ENCODE data around the gene RASGEF1C.

RASGEF1C gene

DNA sequence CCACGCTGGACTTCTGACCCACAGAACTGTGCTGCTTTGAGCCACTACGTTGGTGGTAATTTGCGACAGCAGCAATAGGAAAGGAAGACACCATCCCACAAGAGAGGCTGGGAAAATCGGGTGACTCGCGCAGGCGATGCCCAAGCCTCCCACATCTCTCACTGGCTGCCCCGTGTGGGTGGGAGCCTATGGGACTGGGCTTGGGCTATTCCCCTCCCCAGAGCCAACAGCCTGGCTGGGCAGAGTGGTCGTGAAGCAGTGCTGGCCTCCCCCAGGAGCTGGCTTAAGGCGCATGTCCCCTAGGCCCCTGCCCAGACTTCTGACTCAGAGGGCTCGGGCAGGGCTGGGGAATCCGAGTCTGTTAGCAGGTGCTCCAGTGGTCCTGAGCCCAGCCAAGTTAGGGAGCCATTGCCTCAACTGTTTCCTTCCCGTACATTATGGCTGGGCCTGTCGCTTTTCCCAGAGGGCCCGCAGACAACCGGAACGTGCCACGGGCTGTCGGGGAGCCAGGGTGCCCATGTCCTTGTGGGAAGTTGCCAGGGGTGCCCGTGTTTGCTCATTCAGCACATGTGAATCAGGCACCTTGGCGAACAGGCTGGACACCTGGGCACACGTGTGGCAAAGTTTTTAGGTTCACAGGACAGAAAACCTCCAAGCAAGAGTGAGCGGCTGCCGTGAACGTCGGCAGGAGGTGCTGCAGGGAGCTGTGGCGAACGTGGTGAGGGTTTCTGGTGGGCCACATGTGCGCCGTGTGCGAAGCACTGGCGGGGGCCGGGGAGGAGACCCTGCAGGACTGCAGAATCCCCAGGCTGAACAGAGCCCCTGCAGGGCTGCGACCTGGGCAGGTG lies 7.0 kb upstream of the RASGEF1C start:
- Histone ChIP-seq H3K4me3 (ENCODE audit: low read depth, low read length) (no peak overlapping the region), H3K4me1 (ENCODE audit: control insufficient read depth, insufficient read depth, low read length) (no peaks in the 10 kb centered on the region), H3K9me3 (ENCODE audit: control insufficient read depth, insufficient read depth, low read depth, low read length) (no peaks in the 10 kb centered on the region), H3K36me3 (ENCODE audit: control insufficient read depth in 2 of 2, insufficient read depth in 1 of 2, low read length in 2 of 2) (no peaks in the 10 kb centered on the region), H3K27ac (ENCODE audit: extremely low read depth, low read depth, low read length) (no peak overlapping the region)
- POLR2A ChIA-PET: no interaction called here
- no peak for TF ChIP-seq ATF2 (tag by site-specific recombination; IDR thresholded peaks at IDR 0.05; ENCODE audit: low read depth)
- no peak for TF ChIP-seq HIC1 (tag by site-specific recombination; IDR thresholded peaks at IDR 0.05)
- TF ChIP-seq, protein P1, sequence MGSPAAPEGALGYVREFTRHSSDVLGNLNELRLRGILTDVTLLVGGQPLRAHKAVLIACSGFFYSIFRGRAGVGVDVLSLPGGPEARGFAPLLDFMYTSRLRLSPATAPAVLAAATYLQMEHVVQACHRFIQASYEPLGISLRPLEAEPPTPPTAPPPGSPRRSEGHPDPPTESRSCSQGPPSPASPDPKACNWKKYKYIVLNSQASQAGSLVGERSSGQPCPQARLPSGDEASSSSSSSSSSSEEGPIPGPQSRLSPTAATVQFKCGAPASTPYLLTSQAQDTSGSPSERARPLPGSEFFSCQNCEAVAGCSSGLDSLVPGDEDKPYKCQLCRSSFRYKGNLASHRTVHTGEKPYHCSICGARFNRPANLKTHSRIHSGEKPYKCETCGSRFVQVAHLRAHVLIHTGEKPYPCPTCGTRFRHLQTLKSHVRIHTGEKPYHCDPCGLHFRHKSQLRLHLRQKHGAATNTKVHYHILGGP (tag by site-specific recombination; IDR thresholded peaks at IDR 0.05): no peak
- TF ChIP-seq ZNF202 (tag by site-specific recombination; IDR thresholded peaks at IDR 0.05; ENCODE audit: borderline replicate concordance): no peak
- no peak for TF ChIP-seq ZNF302 (tag by site-specific recombination; IDR thresholded peaks at IDR 0.05; ENCODE audit: low read depth)
- peak; percentile 60 for TF ChIP-seq EGR2 (tag by site-specific recombination; IDR thresholded peaks at IDR 0.05; ENCODE audit: low read depth)
- peak; percentile 59 for TF ChIP-seq ZFHX2 (tag by site-specific recombination; conservative IDR thresholded peaks at IDR 0.05)
- TF ChIP-seq WT1 (tag by site-specific recombination; IDR thresholded peaks at IDR 0.05): no peak
- TF ChIP-seq ZNF37A (tag by site-specific recombination; IDR thresholded peaks at IDR 0.05): no peak
- no peak for TF ChIP-seq ZNF394 (tag by site-specific recombination; IDR thresholded peaks at IDR 0.05; ENCODE audit: borderline replicate concordance)
- CTCF ChIA-PET: no interaction called here

- Histone ChIP-seq H3K4me1 (ENCODE audit: control insufficient read depth, insufficient read depth, low read length) (no peaks in the 10 kb centered on the region), H3K4me3 (ENCODE audit: low read depth, low read length) (no peak overlapping the region), H3K36me3 (ENCODE audit: control insufficient read depth in 2 of 2, insufficient read depth in 1 of 2, low read length in 2 of 2) (no peaks in the 10 kb centered on the region), H3K9me3 (ENCODE audit: control insufficient read depth, insufficient read depth, low read depth, low read length) (no peaks in the 10 kb centered on the region), H3K27ac (ENCODE audit: extremely low read depth, low read depth, low read length) (no peak overlapping the region)
- CTCF ChIA-PET: no interaction called here
- POLR2A ChIA-PET: no interaction called here
- TF ChIP-seq ZIC2 (tag by site-specific recombination; IDR thresholded peaks at IDR 0.05) (0 out of 2 replicates have a peak, but pooled peaks have one; percentile 12), ZNF549 (tag by site-specific recombination; IDR thresholded peaks at IDR 0.05) (no peak)
Measured at GRCh38 chr5:180214870-180215770, 6.1 kb upstream of the RASGEF1C start.

- CTCF ChIA-PET: no interaction called here
- Histone ChIP-seq H3K9me3 (ENCODE audit: control insufficient read depth, insufficient read depth, low read depth, low read length) (no peaks in the 10 kb centered on the region), H3K27ac (ENCODE audit: extremely low read depth, low read depth, low read length) (no peak overlapping the region), H3K4me3 (ENCODE audit: low read depth, low read length) (no peak overlapping the region), H3K36me3 (ENCODE audit: control insufficient read depth in 2 of 2, insufficient read depth in 1 of 2, low read length in 2 of 2) (no peaks in the 10 kb centered on the region), H3K4me1 (ENCODE audit: control insufficient read depth, insufficient read depth, low read length) (no peaks in the 10 kb centered on the region; the same call in 1 of the 2 replicates)
- POLR2A ChIA-PET: no interaction called here
- no peak for TF ChIP-seq ZNF280C (tag by site-specific recombination; IDR thresholded peaks at IDR 0.05)
- no peak for TF ChIP-seq ZNF830 (tag by site-specific recombination; IDR thresholded peaks at IDR 0.05; ENCODE audit: low read depth)
- TF ChIP-seq ZNF311 (tag by site-specific recombination; IDR thresholded peaks at IDR 0.05; ENCODE audit: borderline replicate concordance): peak; percentile 75; the same call in 1 of the 2 replicates
- TF ChIP-seq, protein P2, sequence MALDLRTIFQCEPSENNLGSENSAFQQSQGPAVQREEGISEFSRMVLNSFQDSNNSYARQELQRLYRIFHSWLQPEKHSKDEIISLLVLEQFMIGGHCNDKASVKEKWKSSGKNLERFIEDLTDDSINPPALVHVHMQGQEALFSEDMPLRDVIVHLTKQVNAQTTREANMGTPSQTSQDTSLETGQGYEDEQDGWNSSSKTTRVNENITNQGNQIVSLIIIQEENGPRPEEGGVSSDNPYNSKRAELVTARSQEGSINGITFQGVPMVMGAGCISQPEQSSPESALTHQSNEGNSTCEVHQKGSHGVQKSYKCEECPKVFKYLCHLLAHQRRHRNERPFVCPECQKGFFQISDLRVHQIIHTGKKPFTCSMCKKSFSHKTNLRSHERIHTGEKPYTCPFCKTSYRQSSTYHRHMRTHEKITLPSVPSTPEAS (tag by site-specific recombination; IDR thresholded peaks at IDR 0.05): peak; percentile 95
- peak; percentile 26; the same call in 1 of the 2 replicates for TF ChIP-seq ZFHX2 (tag by site-specific recombination; conservative IDR thresholded peaks at IDR 0.05)
- no peak for TF ChIP-seq ZNF354C (tag by site-specific recombination; IDR thresholded peaks at IDR 0.05; ENCODE audit: borderline replicate concordance, low read depth)
Measured at GRCh38 chr5:180213657-180214207, 4.7 kb upstream of the RASGEF1C start.
